ENCODE measurements around the gene MSX1. TPM values are rescaled to one million over a fixed set of nuclear protein-coding genes. Genes with fewer than 3 reads are reported as not detected.

Gene MSX1
- total and polyA plus RNA-seq, 2 of the 8 experiments (the other 6 are each of a cell fraction or from before 2014, with no cell fraction given) = 0.47 TPM; not detected in 1

- Histone ChIP-seq H3K56ac (replicated peaks; ENCODE audit: insufficient read length, low read depth, low read length) (no peak overlapping the region), H2AK5ac (ENCODE audit: low read depth, low read length) (no peak overlapping the region), H3K27me3 (replicated peaks in 1 of 4; ENCODE audit: control insufficient read depth in 3 of 4, extremely low read depth in 1 of 4, insufficient read depth in 3 of 4, low read length in 3 of 4) (peaks cover 0 to 6% (median 0%) of the 10 kb centered on the region in 4 experiments; a peak in 3 of 7 replicates), H2BK120ac (replicated peaks; ENCODE audit: low read depth, low read length) (no peak overlapping the region), H4K8ac (ENCODE audit: extremely low read depth, insufficient read depth, low read length) (no peak overlapping the region), H2BK5ac (ENCODE audit: low read depth, low read length) (no peak overlapping the region), H3K36me3 (ENCODE audit: control insufficient read depth in 2 of 4, insufficient read depth in 4 of 4, low read length in 3 of 4) (no peaks in the 10 kb centered on the region), H3K4ac (replicated peaks; ENCODE audit: insufficient read length, low read depth, low read length) (no peak overlapping the region), H3K9ac (replicated peaks in 1 of 4; ENCODE audit: extremely low read depth in 1 of 4, low read depth in 3 of 4, low read length in 3 of 4) (no peak overlapping the region), H3K9me3 (ENCODE audit: insufficient read depth in 2 of 2, low read depth in 1 of 2, low read length in 1 of 2) (no peaks in the 10 kb centered on the region), H4K91ac (replicated peaks; ENCODE audit: insufficient read length, low read length) (no peak overlapping the region), H3K4me2 (ENCODE audit: insufficient read depth in 1 of 2, low read depth in 2 of 2, low read length in 2 of 2) (no peak overlapping the region), H4K20me1 (replicated peaks in 1 of 2; ENCODE audit: control insufficient read depth in 1 of 2, insufficient read depth in 2 of 2, low read length in 2 of 2) (no peaks in the 10 kb centered on the region), H2BK12ac (ENCODE audit: low read depth, low read length) (no peak overlapping the region), H3K79me2 (ENCODE audit: control insufficient read depth in 1 of 2, insufficient read depth in 2 of 2, low read length in 2 of 2) (no peaks in the 10 kb centered on the region), H3K4me1 (replicated peaks in 1 of 4; ENCODE audit: control insufficient read depth in 3 of 4, insufficient read depth in 4 of 4, low read length in 3 of 4) (no peaks in the 10 kb centered on the region), H3K23ac (ENCODE audit: insufficient read length) (no peak overlapping the region), H3K4me3 (ENCODE audit: extremely low read depth in 1 of 4, insufficient read depth in 2 of 4, low read depth in 3 of 4, low read length in 4 of 4) (no peak overlapping the region), H2BK20ac (ENCODE audit: low read length) (no peak overlapping the region), H3K79me1 (ENCODE audit: low read depth, low read length) (no peaks in the 10 kb centered on the region), H4K5ac (ENCODE audit: insufficient read length, low read depth, low read length) (no peak overlapping the region), H2AFZ (ENCODE audit: low read length) (no peak overlapping the region), H3K18ac (ENCODE audit: extremely low read depth, low read length) (no peak overlapping the region), H2BK15ac (ENCODE audit: low read length) (no peak overlapping the region), H3K23me2 (ENCODE audit: low read depth, low read length) (peaks cover 3% of the 10 kb centered on the region; the same call in 1 of the 2 replicates), H3K27ac (ENCODE audit: low read depth, low read length) (no peak overlapping the region), H3K14ac (ENCODE audit: insufficient read length) (no peak overlapping the region)
- WGBS, 2 experiments (ENCODE audit: extremely low coverage in 1 of 2, insufficient coverage in 1 of 2, insufficient read length in 1 of 2, insufficient replicate concordance in 2 of 2, low coverage in 1 of 2, low lambda C conversion rate in 2 of 2, missing lambda C conversion rate in 1 of 2) = 100% methylated on average over 2 of the region's 2 CpGs; no CpG with 5 or more reads in 1 of the 2 experiments
- ChIA-PET CTCF (ENCODE audit: partially characterized antibody) (interaction anchor here (1.0 to 1.1 kb wide), 4 partner anchors 35 to 266 kb away, joined by 3 read pairs; no protein-coding TSS in a partner anchor), POLR2A (ENCODE audit: partially characterized antibody) (no interaction called here)
- FAIRE-seq (no peak), DNase-seq (ENCODE audit: low read depth in 1 of 2, low spot score in 2 of 2) (no peak)
- TF ChIP-seq YY1 (IDR thresholded peaks at IDR 0.05; ENCODE audit: low read depth, low read length) = no peak
- TF ChIP-seq RAD21 (IDR thresholded peaks at IDR 0.05 in 1 of 2, conservative IDR thresholded peaks at IDR 0.05 in 1 of 2; ENCODE audit: low read depth in 2 of 2, low read length in 2 of 2) = no peak
- no peak for TF ChIP-seq RXRA (IDR thresholded peaks at IDR 0.05; ENCODE audit: insufficient read depth, low read depth, low read length)
- no peak for TF ChIP-seq HDAC6 (IDR thresholded peaks at IDR 0.05; ENCODE audit: low read depth, low read length)
- TF ChIP-seq SAP30 (IDR thresholded peaks at IDR 0.05; ENCODE audit: insufficient read depth, insufficient replicate concordance, low read length) = no peak
- TF ChIP-seq EZH2 (IDR thresholded peaks at IDR 0.05; ENCODE audit: low read depth, low read length, severe bottlenecking) = no peak
Measured at GRCh38 chr4:4829837-4830236, 29.6 kb upstream of the MSX1 start.
